Esophagus (tissue), 2 donors: ENCODE data around the gene RTN1. TPM values are rescaled to one million over a fixed set of nuclear protein-coding genes. Genes with fewer than 3 reads are reported as not detected.

Source experiments
- H3K27ac ChIP-seq, 2 donors: one replicate each; pipeline ENCODE4 v1.5.1; 2013; ENCODE audit warnings: low read depth in 2 of 2, mild to moderate bottlenecking in 2 of 2, inconsistent platforms in 1 of 2, low read length in 1 of 2, moderate library complexity in 1 of 2
- H3K27me3 ChIP-seq, 2 donors: one replicate each; pipeline ENCODE4 v1.6.1; 2013; ENCODE audit warnings: low read length in 2 of 2, control low read depth in 1 of 2, mild to moderate bottlenecking in 1 of 2; ENCODE audit not compliant: insufficient read depth in 2 of 2, control insufficient read depth in 1 of 2
- H3K36me3 ChIP-seq, 2 donors: one replicate each; pipeline ENCODE4 v1.6.1; 2013; ENCODE audit warnings: low read length in 1 of 2; ENCODE audit not compliant: control insufficient read depth in 2 of 2, insufficient read depth in 2 of 2
- H3K4me1 ChIP-seq, 2 donors: one replicate each; pipeline ENCODE4 v1.6.1; 2013; ENCODE audit warnings: low read length in 1 of 2; ENCODE audit not compliant: control insufficient read depth in 2 of 2, insufficient read depth in 2 of 2
- H3K4me3 ChIP-seq, 2 donors: one replicate each; pipeline ENCODE4 v1.5.1; 2013; ENCODE audit warnings: low read length in 2 of 2, mild to moderate bottlenecking in 2 of 2, low read depth in 1 of 2, moderate library complexity in 1 of 2
- H3K9me3 ChIP-seq, 2 donors: one replicate each; pipeline ENCODE4 v1.6.1; 2013; ENCODE audit warnings: mild to moderate bottlenecking in 2 of 2, low read depth in 1 of 2, low read length in 1 of 2, moderate library complexity in 1 of 2; ENCODE audit not compliant: control insufficient read depth in 2 of 2, insufficient read depth in 1 of 2
- WGBS, 2 donors: extraction: QIAGEN DNeasy Blood & Tissue Kit; methylation state at CpG; one replicate each; pipeline ENCODE4 v1.1.7; 2013; 5-methylcytosine and 5-hydroxymethylcytosine counted together
- polyA plus RNA-seq, 2 donors: library from polyadenylated mRNA; stranded (reverse); fragments of 200-250 nt; gene quantifications; one replicate each; pipeline ENCODE4 v1.2.3, GENCODE V29; 2013
- donor health status: healthy with polysubstance abuse.
- donor health status: Bipolar disorder and iron deficiency.

Gene RTN1
- polyA plus RNA-seq, 2 donors = 0.26 to 0.58 TPM

- H3K36me3 ChIP-seq = no peaks in the 10 kb centered on the region
- no peak overlapping the region for H3K4me3 ChIP-seq
- H3K27ac ChIP-seq = no peak overlapping the region
- WGBS, 2 donors = 34 to 35% methylated on average over 8 of the region's 8 CpGs
- H3K27me3 ChIP-seq = no peaks in the 10 kb centered on the region
- H3K9me3 ChIP-seq = peaks cover 0 to 4% of the 10 kb centered on the region in 2 donors
- H3K4me1 ChIP-seq = no peaks in the 10 kb centered on the region
Observed at GRCh38 chr14:59897757-59898383, 27.3 kb upstream of the RTN1 start.

- WGBS, 2 donors = 36 to 45% methylated on average over 1 of the region's 1 CpG
Observed at GRCh38 chr14:59895721-59896120, 25.1 kb upstream of the RTN1 start.

GRCh38 chr14:59890676-59891075 lies 20.1 kb upstream of the RTN1 start:
- no peaks in the 10 kb centered on the region for H3K4me1 ChIP-seq
- H3K36me3 ChIP-seq = no peaks in the 10 kb centered on the region
- H3K9me3 ChIP-seq = peaks cover 0 to 4% of the 10 kb centered on the region in 2 donors
- WGBS, 2 donors = 46 to 51% methylated on average over 2 of the region's 2 CpGs
- H3K27ac ChIP-seq = no peak overlapping the region
- H3K4me3 ChIP-seq = no peak overlapping the region
- H3K27me3 ChIP-seq = no peaks in the 10 kb centered on the region

More at GRCh38 chr14:59895721-59896120, 25.1 kb upstream of the RTN1 start:
- no peaks in the 10 kb centered on the region for H3K4me1 ChIP-seq
- H3K9me3 ChIP-seq = peaks cover 0 to 4% of the 10 kb centered on the region in 2 donors
- no peaks in the 10 kb centered on the region for H3K36me3 ChIP-seq
- no peaks in the 10 kb centered on the region for H3K27me3 ChIP-seq
- H3K27ac ChIP-seq = no peak overlapping the region
- H3K4me3 ChIP-seq = no peak overlapping the region

- H3K4me1 ChIP-seq = no peaks in the 10 kb centered on the region
- no peaks in the 10 kb centered on the region for H3K36me3 ChIP-seq
- no peak overlapping the region for H3K4me3 ChIP-seq
- no peak overlapping the region for H3K27ac ChIP-seq
- H3K27me3 ChIP-seq = peaks cover 0 to 2% of the 10 kb centered on the region in 2 donors
- WGBS, 2 donors = 40 to 47% methylated on average over 1 of the region's 1 CpG
- H3K9me3 ChIP-seq = no peaks in the 10 kb centered on the region
Observed at GRCh38 chr14:59882957-59883356, 12.4 kb upstream of the RTN1 start.

- H3K27ac ChIP-seq = no peak overlapping the region
Observed at GRCh38 chr14:59871166-59871495, 555 bp upstream of the RTN1 start.

GRCh38 chr14:59869381-59870255 lies 958 bp downstream of the RTN1 start:
- Histone ChIP-seq H3K27ac (no peak overlapping the region), H3K27me3 (peaks cover 4 to 9% of the 10 kb centered on the region in 2 donors), H3K9me3 (no peaks in the 10 kb centered on the region), H3K36me3 (no peaks in the 10 kb centered on the region), H3K4me1 (peaks cover 3 to 4% of the 10 kb centered on the region in 2 donors), H3K4me3 (peak overlapping the region in 1 of 2 donors; percentile 49)
- WGBS, 2 donors = 13% methylated on average over 43 to 44 of the region's 44 CpGs

More at GRCh38 chr14:59871166-59871495, 555 bp upstream of the RTN1 start:
- Histone ChIP-seq H3K36me3 (no peaks in the 10 kb centered on the region), H3K4me3 (peak overlapping the region; percentile 49 to 50), H3K27me3 (peaks cover 4 to 9% of the 10 kb centered on the region in 2 donors), H3K4me1 (peaks cover 3 to 4% of the 10 kb centered on the region in 2 donors), H3K9me3 (no peaks in the 10 kb centered on the region)
- 1 to 6% methylated on average over 4 of the region's 4 CpGs for WGBS, 2 donors

GRCh38 chr14:59868021-59868420 lies 2.6 kb downstream of the RTN1 start:
- Histone ChIP-seq H3K27me3 (peaks cover 4 to 9% of the 10 kb centered on the region in 2 donors), H3K9me3 (no peaks in the 10 kb centered on the region), H3K27ac (no peak overlapping the region), H3K4me1 (peaks cover 3 to 4% of the 10 kb centered on the region in 2 donors), H3K36me3 (no peaks in the 10 kb centered on the region), H3K4me3 (no peak overlapping the region)
- 44 to 53% methylated on average over 3 of the region's 3 CpGs for WGBS, 2 donors

- Histone ChIP-seq H3K9me3 (no peaks in the 10 kb centered on the region), H3K27me3 (peaks cover 0 to under 1% of the 10 kb centered on the region in 2 donors), H3K4me1 (no peaks in the 10 kb centered on the region), H3K4me3 (no peak overlapping the region), H3K27ac (no peak overlapping the region), H3K36me3 (no peaks in the 10 kb centered on the region)
- WGBS, 2 donors = 86 to 87% methylated on average over 2 of the region's 2 CpGs
Observed at GRCh38 chr14:59863806-59864525, 6.6 kb downstream of the RTN1 start.

GRCh38 chr14:59857328-59857727 lies 13.2 kb downstream of the RTN1 start:
- no peak overlapping the region for H3K4me3 ChIP-seq
- no peaks in the 10 kb centered on the region for H3K4me1 ChIP-seq
- H3K36me3 ChIP-seq = no peaks in the 10 kb centered on the region
- 60 to 62% methylated on average over 2 of the region's 2 CpGs for WGBS, 2 donors
- H3K27ac ChIP-seq = no peak overlapping the region
- no peaks in the 10 kb centered on the region for H3K27me3 ChIP-seq
- H3K9me3 ChIP-seq = peaks cover 3 to 4% of the 10 kb centered on the region in 2 donors
